Effector memory CD8-positive, alpha-beta T cell (primary cell): ENCODE measurements around the gene ZNF385D.
"Not testable (repeated sequence)": the region's sequence is repeated elsewhere in the genome, so short reads cannot be mapped to it uniquely, and the experiment has no call there.

ENCODE experiments used
- ATAC-seq: fragments of 150-1000 bp; cut with Tn5 transposase; replicated peaks from 2 replicates; pipeline ENCODE4 v1.10.0; 2021; ENCODE audit warnings: mild to moderate bottlenecking, moderate library complexity
- DNase-seq, 3 experiments: peaks; one replicate each; pipeline ENCODE4 v3.0.0; 2021
- H3K27ac Mint-ChIP-seq, 2 donors: one replicate each; pipeline ENCODE4 v1.8.0; 2022; ENCODE audit warnings: mild to moderate bottlenecking in 2 of 2, mixed read lengths in 2 of 2, moderate library complexity in 2 of 2
- H3K27me3 Mint-ChIP-seq, 2 donors: one replicate each; pipeline ENCODE4 v1.8.0; 2022; ENCODE audit warnings: mixed read lengths in 2 of 2
- H3K36me3 Mint-ChIP-seq: one replicate; pipeline ENCODE4 v1.8.0; 2022; ENCODE audit warnings: mild to moderate bottlenecking, moderate library complexity, mixed read lengths; ENCODE audit not compliant: insufficient read depth
- H3K4me1 Mint-ChIP-seq, 2 donors: one replicate each; pipeline ENCODE4 v1.8.0; 2022; ENCODE audit warnings: low read depth in 2 of 2, mixed read lengths in 2 of 2
- H3K4me3 Mint-ChIP-seq, 2 donors: one replicate each; pipeline ENCODE4 v1.8.0; 2022; ENCODE audit warnings: mild to moderate bottlenecking in 2 of 2, mixed read lengths in 2 of 2, moderate library complexity in 2 of 2
- H3K9me3 Mint-ChIP-seq, 2 donors: one replicate each; pipeline ENCODE4 v1.8.0; 2022; ENCODE audit warnings: mixed read lengths in 2 of 2

The ZNF385D gene

DNA sequence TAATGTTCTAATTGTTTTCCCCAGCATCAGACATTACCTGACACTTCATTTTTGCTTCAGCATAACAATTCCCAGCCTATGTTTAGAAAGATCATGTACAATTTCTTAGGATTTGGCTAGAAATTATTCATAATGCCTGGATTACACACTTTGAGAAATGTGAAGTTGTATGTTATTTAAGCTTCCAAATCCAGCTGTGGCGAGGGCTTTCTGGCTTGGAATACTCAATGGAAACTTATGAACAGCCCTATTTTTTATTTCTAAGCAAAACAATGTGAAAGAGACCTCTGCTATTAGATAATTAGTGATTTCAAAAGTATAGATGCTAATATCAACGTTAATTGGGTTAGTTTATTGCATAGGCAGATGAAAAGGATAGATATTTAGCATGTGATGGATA is 341.6 kb downstream of the ZNF385D start:
- no peaks in the 10 kb centered on the region for H3K36me3 Mint-ChIP-seq

DNA sequence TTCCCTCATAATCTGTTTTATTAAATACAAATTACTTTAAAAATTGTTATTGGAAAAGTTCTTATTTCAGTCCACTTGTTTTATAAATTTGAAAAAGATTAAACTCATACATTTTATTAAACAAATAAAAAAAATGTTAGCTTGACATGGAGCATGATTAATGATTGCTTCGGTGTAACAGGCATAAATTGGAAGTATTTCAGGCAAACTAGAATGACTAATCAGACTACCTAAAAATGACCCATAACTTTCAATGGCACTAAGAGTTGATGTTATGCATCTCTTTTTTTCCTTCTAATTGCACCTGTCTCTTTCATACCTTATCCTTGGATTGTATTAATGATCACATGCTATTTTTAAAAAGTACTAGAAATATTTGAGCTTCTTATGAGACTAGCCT is 343.3 kb downstream of the ZNF385D start:
- Mint-ChIP-seq H3K4me3 (no peak overlapping the region), H3K27me3 (no peaks in the 10 kb centered on the region), H3K27ac (no peak overlapping the region), H3K9me3 (peaks cover 4 to 18% of the 10 kb centered on the region in 2 donors), H3K36me3 (no peaks in the 10 kb centered on the region), H3K4me1 (no peaks in the 10 kb centered on the region)
- DNase-seq: no peak
- no peak for ATAC-seq

More for the DNA sequence above, 341.6 kb downstream of the ZNF385D start:
- Mint-ChIP-seq H3K9me3 (peaks cover 9 to 15% of the 10 kb centered on the region in 2 donors), H3K4me1 (no peaks in the 10 kb centered on the region), H3K27ac (no peak overlapping the region), H3K4me3 (no peak overlapping the region), H3K27me3 (no peaks in the 10 kb centered on the region)
- ATAC-seq: no peak
- no peak for DNase-seq

DNA sequence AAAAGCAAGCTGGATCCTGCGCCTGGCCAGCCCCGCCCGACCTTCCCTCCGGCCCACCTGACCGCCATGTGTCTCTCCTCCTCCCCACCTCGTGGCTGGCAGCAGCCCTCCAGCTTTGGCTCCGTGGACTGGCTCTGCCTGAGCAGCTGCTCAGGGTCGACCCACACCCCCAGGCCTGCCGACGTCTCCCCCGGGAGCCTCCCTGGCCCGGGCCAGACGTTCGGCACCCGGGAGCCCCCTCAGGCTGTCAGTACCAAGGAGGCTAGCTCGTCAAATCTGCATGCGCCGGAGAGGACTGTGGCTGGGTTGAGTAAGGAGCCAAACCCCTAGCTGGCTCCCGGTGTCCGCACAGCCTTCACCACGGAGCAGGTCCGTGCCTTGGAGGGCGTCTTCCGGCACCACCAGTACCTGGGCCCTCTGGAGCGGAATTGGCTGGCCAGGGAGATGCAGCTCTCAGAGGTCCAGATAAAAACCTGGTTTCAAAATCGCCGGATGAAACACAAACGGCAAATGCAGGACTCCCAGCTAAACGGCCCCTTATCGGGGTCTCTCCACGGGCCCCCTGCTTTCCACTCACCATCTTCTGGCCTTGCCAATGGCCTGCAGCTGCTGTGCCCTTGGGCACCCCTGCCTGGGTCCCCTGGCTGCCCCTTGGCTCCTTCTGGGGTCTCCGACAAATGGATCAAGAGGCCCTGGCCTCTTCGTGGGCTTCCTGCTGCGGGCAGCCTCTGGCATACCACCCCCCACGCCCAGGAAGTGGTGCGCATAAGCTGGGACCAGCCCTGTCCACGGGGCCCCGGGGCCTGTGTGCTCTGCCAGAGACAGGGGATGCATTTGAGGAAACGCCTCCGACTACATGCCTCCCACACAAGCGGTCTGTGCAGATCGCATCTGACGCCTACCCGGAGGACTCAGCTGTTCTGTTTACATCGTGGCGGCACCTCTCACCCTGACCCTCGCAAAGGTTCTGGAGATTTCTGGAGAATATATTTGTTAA is 345.0 kb downstream of the ZNF385D start:
- H3K4me1 Mint-ChIP-seq: no peaks in the 10 kb centered on the region
- no peaks in the 10 kb centered on the region for H3K36me3 Mint-ChIP-seq
- peaks cover 4 to 18% of the 10 kb centered on the region in 2 donors for H3K9me3 Mint-ChIP-seq
- no peaks in the 10 kb centered on the region for H3K27me3 Mint-ChIP-seq
- H3K27ac Mint-ChIP-seq: no peak overlapping the region
- DNase-seq (no peak), ATAC-seq (no peak)
- no peak overlapping the region for H3K4me3 Mint-ChIP-seq

DNA sequence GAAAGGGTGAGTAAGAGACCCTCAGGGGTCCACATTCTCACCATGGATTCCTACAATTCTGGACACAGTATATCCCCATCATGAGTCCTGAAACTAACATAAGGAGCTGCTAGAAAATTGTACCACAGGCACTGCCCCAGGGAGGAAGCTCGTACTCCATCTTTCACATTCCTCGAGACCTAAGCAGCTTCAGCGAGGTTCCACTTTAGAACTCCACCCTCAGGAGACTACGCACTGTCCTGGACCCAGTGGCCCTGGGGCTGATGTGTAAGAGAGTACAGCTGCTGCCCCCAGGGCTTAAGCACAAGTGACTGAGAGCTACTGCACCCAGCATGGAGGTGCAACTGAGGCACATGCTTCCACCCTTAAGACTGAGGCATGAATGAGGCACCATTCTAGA is 352.5 kb downstream of the ZNF385D start:
- no peak overlapping the region for H3K27ac Mint-ChIP-seq

DNA sequence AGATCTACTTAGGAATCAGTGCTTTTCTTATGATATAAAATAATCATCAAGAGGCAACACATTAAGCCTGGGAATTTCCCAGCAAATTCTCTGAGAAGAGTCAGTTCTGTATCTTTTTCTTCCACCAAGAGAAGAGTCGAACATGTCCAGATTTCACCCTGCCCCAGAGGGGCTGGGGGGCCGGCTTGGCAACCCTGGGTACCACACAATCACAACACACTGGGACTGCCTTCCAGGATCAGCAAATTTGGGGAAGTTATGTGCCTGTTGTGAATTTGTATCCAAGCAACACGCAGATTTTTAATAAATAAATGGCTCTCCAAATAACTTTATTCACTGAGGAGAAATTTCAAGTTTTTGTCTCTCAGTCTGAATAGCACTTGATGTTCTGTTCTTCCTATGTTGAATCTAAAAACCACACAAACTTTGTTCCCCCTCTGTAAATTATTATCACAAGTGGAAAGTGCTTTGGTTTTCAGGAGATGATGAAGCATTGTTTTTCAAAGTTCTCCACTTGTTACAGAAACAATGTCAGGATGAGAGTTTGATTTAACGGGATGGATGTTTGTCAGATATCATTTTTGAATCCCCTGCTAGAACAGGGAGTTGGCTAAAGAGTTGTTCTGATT is 357.2 kb downstream of the ZNF385D start:
- ATAC-seq: no peak
- Mint-ChIP-seq H3K27ac (no peak overlapping the region), H3K9me3 (peaks cover 0 to 4% of the 10 kb centered on the region in 2 donors), H3K27me3 (no peaks in the 10 kb centered on the region), H3K4me1 (no peaks in the 10 kb centered on the region), H3K4me3 (no peak overlapping the region), H3K36me3 (no peaks in the 10 kb centered on the region)
- no peak for DNase-seq

More for the DNA sequence above, 352.5 kb downstream of the ZNF385D start:
- no peak overlapping the region for H3K4me3 Mint-ChIP-seq
- H3K36me3 Mint-ChIP-seq: peaks cover 4% of the 10 kb centered on the region
- H3K9me3 Mint-ChIP-seq: peaks cover 5 to 11% of the 10 kb centered on the region in 2 donors
- H3K27me3 Mint-ChIP-seq: no peaks in the 10 kb centered on the region
- DNase-seq (no peak), ATAC-seq (no peak)
- no peaks in the 10 kb centered on the region for H3K4me1 Mint-ChIP-seq

DNA sequence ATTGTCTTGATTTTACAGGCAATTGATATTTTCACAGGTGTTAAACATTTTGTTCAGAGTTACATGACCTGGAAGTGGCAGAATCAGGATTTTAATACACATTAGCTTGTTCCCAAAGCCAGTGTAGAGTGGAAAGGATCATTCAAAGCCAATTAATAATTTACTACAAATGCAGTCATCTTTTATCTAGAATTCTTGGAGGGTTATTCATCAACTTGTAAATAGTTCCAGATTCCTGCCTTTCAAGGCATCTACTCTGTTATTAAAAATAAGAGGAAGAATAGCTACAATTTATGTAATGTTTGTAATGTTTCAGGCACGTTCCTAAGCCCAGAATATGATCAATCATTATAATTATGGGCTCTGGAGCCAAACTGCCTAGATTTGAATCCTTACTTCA is 358.5 kb downstream of the ZNF385D start:
- H3K27ac Mint-ChIP-seq: no peak overlapping the region
- no peak for ATAC-seq
- H3K4me1 Mint-ChIP-seq: no peaks in the 10 kb centered on the region
- no peak overlapping the region for H3K4me3 Mint-ChIP-seq
- no peaks in the 10 kb centered on the region for H3K27me3 Mint-ChIP-seq
- peaks cover 4 to 5% of the 10 kb centered on the region in 2 donors for H3K9me3 Mint-ChIP-seq
- no peaks in the 10 kb centered on the region for H3K36me3 Mint-ChIP-seq
- DNase-seq: no peak

DNA sequence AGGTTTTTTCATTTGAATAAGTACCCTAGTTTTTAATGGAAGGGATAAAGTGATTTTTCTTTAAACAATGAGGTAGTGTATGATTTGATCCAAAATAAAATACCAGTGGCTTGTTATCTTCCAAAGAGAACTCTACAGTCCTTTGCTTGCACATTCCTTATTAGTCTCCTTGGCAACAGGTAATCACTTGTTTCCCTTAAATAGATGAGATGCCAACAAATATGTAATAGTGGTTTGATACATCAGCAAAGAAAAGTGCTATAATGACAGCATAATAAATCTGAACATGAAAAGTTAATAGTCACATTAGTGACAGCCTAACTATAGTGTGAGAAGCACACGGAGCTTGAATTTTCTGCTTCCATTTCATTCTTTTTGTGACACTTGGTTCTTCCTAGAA is 360.2 kb downstream of the ZNF385D start:
- DNase-seq (no peak), ATAC-seq (no peak)
- Mint-ChIP-seq H3K4me3 (no peak overlapping the region), H3K9me3 (peaks cover 4 to 13% of the 10 kb centered on the region in 2 donors), H3K27me3 (no peaks in the 10 kb centered on the region), H3K36me3 (no peaks in the 10 kb centered on the region), H3K4me1 (no peaks in the 10 kb centered on the region), H3K27ac (no peak overlapping the region)

DNA sequence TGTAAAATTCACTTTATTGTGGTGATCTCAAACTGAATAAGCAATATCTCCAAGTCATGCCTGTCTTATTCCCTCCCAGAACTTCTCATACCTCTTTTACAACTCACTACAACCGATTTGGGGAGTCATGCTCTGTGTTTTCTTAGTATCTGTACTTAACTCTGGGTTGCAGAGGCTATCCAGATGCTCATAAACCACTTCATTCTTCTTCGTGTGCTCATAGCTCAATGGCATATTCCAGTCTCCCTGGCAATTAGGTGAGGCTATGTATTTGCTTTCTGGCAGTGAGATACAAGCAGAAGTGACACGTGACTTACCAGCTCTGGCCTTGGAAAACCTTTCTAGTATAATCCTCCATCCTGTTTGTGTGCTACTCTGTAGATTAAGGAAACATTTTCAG is 360.9 kb downstream of the ZNF385D start:
- no peak for DNase-seq
- Mint-ChIP-seq H3K27ac (no peak overlapping the region), H3K4me3 (no peak overlapping the region), H3K36me3 (no peaks in the 10 kb centered on the region), H3K4me1 (no peaks in the 10 kb centered on the region), H3K9me3 (peaks cover 4 to 15% of the 10 kb centered on the region in 2 donors), H3K27me3 (no peaks in the 10 kb centered on the region)
- ATAC-seq: no peak

DNA sequence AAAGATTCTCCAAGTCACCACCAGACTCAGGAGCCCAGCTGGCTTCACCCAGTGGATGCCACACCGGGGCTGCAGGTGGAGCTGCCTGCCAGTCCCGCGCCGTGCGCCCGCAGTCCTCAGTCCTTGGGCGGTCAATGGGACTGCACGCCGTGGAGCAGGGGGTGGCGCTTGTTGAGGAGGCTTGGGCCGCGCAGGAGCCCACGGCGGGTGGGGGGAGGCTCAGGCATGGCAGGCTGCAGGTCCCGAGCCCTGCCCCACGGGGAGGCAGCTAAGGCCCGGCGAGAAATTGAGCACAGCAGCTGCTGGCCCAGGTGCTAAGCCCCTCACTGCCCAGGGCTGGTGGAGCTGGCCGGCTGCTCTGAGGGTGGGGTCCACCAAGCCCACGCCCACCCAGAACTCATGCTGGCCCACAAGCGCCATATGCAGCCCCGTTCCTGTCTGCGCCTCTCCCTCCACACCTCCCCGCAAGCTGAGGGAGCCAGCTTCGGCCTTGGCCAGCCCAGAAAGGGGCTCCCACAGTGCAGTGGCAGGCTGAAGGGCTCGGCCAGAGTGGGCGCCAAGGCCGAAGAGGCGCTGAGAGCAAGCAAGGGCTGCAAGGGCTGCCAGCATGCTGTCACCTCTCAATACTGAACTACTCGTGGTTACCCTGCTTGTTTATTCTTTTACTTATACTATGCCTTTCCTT is 363.7 kb downstream of the ZNF385D start:
- not testable (repeated sequence) for H3K36me3 Mint-ChIP-seq, H3K27ac Mint-ChIP-seq, H3K4me1 Mint-ChIP-seq, H3K27me3 Mint-ChIP-seq, H3K4me3 Mint-ChIP-seq, ATAC-seq, DNase-seq
- peaks cover 2 to 15% of the 10 kb centered on the region in 2 donors for H3K9me3 Mint-ChIP-seq

DNA sequence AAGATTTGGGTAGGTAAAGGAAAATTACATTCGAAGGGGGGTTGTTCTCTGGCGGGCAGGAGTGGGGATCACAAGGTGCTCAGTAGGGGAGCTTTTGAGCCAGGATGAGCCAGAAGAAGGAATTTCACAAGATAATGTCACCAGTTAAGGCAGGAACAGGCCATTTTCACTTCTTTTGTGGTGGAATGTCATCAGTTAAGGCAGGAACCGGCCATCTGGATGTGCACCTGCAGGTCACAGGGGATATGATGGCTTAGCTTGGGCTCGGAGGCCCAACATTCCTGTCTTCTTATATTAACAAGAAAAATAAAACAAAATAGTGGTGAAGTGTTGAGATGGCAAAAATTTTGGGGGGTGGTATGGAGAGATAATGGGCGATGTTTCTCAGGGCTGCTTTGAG is 373.0 kb downstream of the ZNF385D start:
- not testable (repeated sequence) for H3K4me3 Mint-ChIP-seq, H3K36me3 Mint-ChIP-seq, H3K27me3 Mint-ChIP-seq, H3K27ac Mint-ChIP-seq, H3K4me1 Mint-ChIP-seq, ATAC-seq, DNase-seq
- peaks cover 0 to 12% of the 10 kb centered on the region in 2 donors for H3K9me3 Mint-ChIP-seq

DNA sequence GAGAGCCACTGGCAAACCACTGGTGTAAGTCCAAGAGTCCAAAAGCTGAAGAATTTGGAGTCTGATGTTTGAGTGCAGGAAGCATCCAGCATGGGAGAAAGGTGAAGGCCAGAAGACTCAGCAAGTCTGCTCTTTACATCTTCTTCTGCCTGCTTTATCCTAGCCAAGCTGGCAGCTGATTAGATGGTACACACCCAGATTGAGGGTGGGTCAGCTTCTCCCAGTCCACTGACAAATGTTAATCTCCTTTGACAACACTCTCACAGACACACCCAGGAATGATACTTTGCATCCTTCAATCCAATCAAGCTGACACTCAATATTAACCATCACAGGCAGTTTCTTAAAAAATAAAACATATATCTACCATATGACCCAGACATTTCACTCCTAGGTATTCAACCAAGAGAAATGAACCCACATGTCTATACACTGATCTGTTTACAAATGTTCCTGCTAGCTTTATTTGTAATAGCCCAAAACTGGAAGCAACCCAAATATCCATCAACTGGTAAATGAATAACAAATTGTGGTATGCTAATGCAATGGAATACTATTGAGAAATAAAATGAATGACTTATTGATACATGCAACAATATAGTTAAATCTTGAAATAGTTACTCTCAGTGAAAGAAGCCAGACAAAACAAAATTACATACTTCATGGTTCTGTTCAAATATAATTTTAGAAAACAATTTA is 373.8 kb downstream of the ZNF385D start:
- Mint-ChIP-seq H3K9me3 (peaks cover 0 to 9% of the 10 kb centered on the region in 2 donors), H3K36me3 (no peaks in the 10 kb centered on the region), H3K27me3 (no peaks in the 10 kb centered on the region), H3K4me3 (no peak overlapping the region), H3K27ac (no peak overlapping the region), H3K4me1 (no peaks in the 10 kb centered on the region)
- ATAC-seq (no peak), DNase-seq (no peak)

DNA sequence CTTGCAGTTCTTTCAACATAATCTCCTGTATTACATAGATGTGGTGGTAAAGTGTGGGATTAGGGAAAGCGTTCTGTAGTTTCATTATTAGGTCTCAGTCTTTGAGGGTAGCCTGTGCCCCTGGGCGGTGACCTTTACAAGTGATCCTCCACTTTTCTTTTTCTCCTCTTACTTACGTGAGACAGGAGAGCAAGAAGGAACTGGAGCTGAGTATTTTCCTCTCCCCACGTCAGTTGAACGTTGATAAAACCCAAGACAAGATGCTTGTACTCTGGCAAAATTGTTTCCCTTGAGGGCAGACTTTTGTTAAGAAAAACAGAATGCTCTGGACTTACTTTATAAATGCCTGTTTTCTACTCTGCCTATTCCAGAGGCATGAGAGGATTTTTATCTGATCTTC is 378.7 kb downstream of the ZNF385D start:
- Mint-ChIP-seq H3K36me3 (no peaks in the 10 kb centered on the region), H3K27ac (no peak overlapping the region), H3K9me3 (peaks cover 0 to 6% of the 10 kb centered on the region in 2 donors), H3K4me3 (no peak overlapping the region), H3K27me3 (no peaks in the 10 kb centered on the region), H3K4me1 (no peaks in the 10 kb centered on the region)
- DNase-seq (no peak), ATAC-seq (no peak)
